Transverse colon (tissue), 4 donors: Measurements from ENCODE around the gene WNT11. TPM values are rescaled to one million over a fixed set of nuclear protein-coding genes. Genes with fewer than 3 reads are reported as not detected.

Source experiments
- DNase-seq: peaks from one replicate; pipeline ENCODE4 v3.0.0-alpha.2; 2019
- H3K27ac ChIP-seq, 4 donors: fragments of 200-600 bp; sonication (generic); 2 replicates each; pipeline ENCODE4 v1.5.1; 2016 to 2018; ENCODE audit warnings: inconsistent platforms in 4 of 4
- H3K27me3 ChIP-seq: fragments of 200-600 bp; sonication (generic); 2 replicates; pipeline ENCODE4 v1.5.1; 2017; ENCODE audit warnings: inconsistent platforms
- H3K36me3 ChIP-seq, 4 donors: fragments of 200-600 bp; sonication (generic); 2 replicates each; pipeline ENCODE4 v1.5.1; 2017 to 2019; ENCODE audit warnings: inconsistent platforms in 4 of 4
- H3K4me1 ChIP-seq, 4 donors: fragments of 200-600 bp; sonication (generic); 2 replicates each; pipeline ENCODE4 v1.5.1; 2017 to 2020; ENCODE audit warnings: inconsistent platforms in 4 of 4
- H3K4me3 ChIP-seq, 4 donors: fragments of 200-600 bp; sonication (generic); 1 replicate in 1 of 4; 2 replicates in 3 of 4; pipeline versions ENCODE4 v1.5.1 to v1.6.1; 2017 to 2019; ENCODE audit warnings: inconsistent platforms in 4 of 4
- H3K9me3 ChIP-seq, 2 donors: fragments of 200-600 bp; sonication (generic); 2 replicates each; pipeline ENCODE4 v1.5.1; 2017 to 2019; ENCODE audit warnings: inconsistent platforms in 2 of 2
- CTCF ChIP-seq, 5 experiments: fragments of 200-600 bp in 3 of 5; fragments of 450-650 bp in 2 of 5; sonication (generic) in 3 of 5; IDR thresholded peaks; 1 replicate in 2 of 5; 2 replicates in 3 of 5; pipeline ENCODE4 v1.5.1; 2016 to 2017; ENCODE audit warnings: antibody characterized with exemption in 5 of 5, inconsistent platforms in 3 of 5, mild to moderate bottlenecking in 2 of 5, moderate library complexity in 1 of 5
- EP300 ChIP-seq: sonication (generic); formaldehyde crosslinking; IDR thresholded peaks from one replicate; pipeline ENCODE4 v1.6.1; 2017; ENCODE audit warnings: antibody characterized with exemption, low read depth
- POLR2A ChIP-seq: fragments of 450-650 bp; IDR thresholded peaks from one replicate; pipeline ENCODE4 v1.6.1; 2016; ENCODE audit warnings: antibody characterized with exemption, mild to moderate bottlenecking, moderate library complexity
- POLR2AphosphoS5 ChIP-seq, 3 donors: sonication (generic); formaldehyde crosslinking; IDR thresholded peaks; one replicate each; pipeline ENCODE4 v1.6.1; 2016; ENCODE audit warnings: antibody characterized with exemption in 3 of 3
- WGBS, 2 donors: methylation state at CpG; one replicate each; pipeline ENCODE4 v1.1.5; 2018; ENCODE audit warnings: low coverage in 1 of 2; 5-methylcytosine and 5-hydroxymethylcytosine counted together
- in situ Hi-C, 4 donors: fragments of 200-750 bp; cut with MboI; loops; one replicate each; pipeline versions ENCODE4 v1.15.0 to v1.15.1; 2017; ENCODE audit warnings: low sequenced_read_pairs in 3 of 4, low pct_ligation_motif_present in 1 of 4, low pct_unique_long_range_greater_than_20kb in 1 of 4
- intact Hi-C: fragments of 100-400 bp; cut with DNase I; formaldehyde crosslinking; loops from one replicate; pipeline ENCODE4 v1.15.1; 2023; ENCODE audit warnings: low total_unique reads
- total RNA-seq, 4 donors: library from RNA; depleted of rRNA; stranded (reverse); fragments of >200 nt; gene quantifications; one replicate each; pipeline ENCODE4 v1.1.0, GENCODE V29; 2016

Gene WNT11
- total RNA-seq, 4 donors from 2014 or later: 2.4 to 14.6 (median 9.9) TPM

GRCh38 chr11:76153571-76153923 lies 52.8 kb downstream of the WNT11 start:
- Histone ChIP-seq H3K27me3 (no peaks in the 10 kb centered on the region), H3K4me3 (no peak overlapping the region), H3K4me1 (peaks cover 12 to 36% (median 23%) of the 10 kb centered on the region in 4 donors), H3K9me3 (no peaks in the 10 kb centered on the region), H3K36me3 (no peaks in the 10 kb centered on the region), H3K27ac (no peak overlapping the region)
- intact Hi-C loops: no loop called here
- no peak for DNase-seq
- WGBS, 2 donors: 78 to 81% methylated on average over 6 of the region's 6 CpGs
- in situ Hi-C loops: loop anchor here (5.0 to 10.0 kb wide), 2 partner anchors 256 to 259 kb away; no protein-coding TSS in a partner anchor
- TF ChIP-seq POLR2A: no peak
- TF ChIP-seq EP300: no peak
- no peak for TF ChIP-seq POLR2AphosphoS5 (IDR thresholded peaks at IDR 0.05)
- no peak for TF ChIP-seq CTCF (IDR thresholded peaks at IDR 0.05)

- no peaks in the 10 kb centered on the region for H3K36me3 ChIP-seq
- DNase-seq: peak; percentile 11
- H3K27me3 ChIP-seq: no peaks in the 10 kb centered on the region
- peak overlapping the region in 1 of 4 donors; percentile 19 for H3K4me3 ChIP-seq
- intact Hi-C loops (loop anchor here (1.0 kb wide), 1 partner anchor 255 kb away; no protein-coding TSS in a partner anchor), in situ Hi-C loops (loop anchor here (5.0 to 10.0 kb wide), 2 partner anchors 256 to 258 kb away; no protein-coding TSS in a partner anchor)
- H3K27ac ChIP-seq: no peak overlapping the region
- H3K4me1 ChIP-seq: peaks cover 13 to 42% (median 28%) of the 10 kb centered on the region in 4 donors
- TF ChIP-seq POLR2A (no peak), EP300 (no peak), POLR2AphosphoS5 (IDR thresholded peaks at IDR 0.05) (no peak)
- 49 to 72% methylated on average over 3 to 12 of the region's 13 CpGs for WGBS, 2 donors
- no peaks in the 10 kb centered on the region for H3K9me3 ChIP-seq
These were observed 53.3 kb downstream of the WNT11 start for GRCh38 chr11:76152741-76153570.

- no peaks in the 10 kb centered on the region for H3K36me3 ChIP-seq
- 37 to 72% methylated on average over 5 to 30 of the region's 30 CpGs for WGBS, 2 donors
- intact Hi-C loops: loop anchor here (1.0 kb wide), 1 partner anchor 254 kb away; no protein-coding TSS in a partner anchor
- H3K27ac ChIP-seq: peak overlapping the region in 3 of 4 donors; percentile 17 to 90 (median 83)
- DNase-seq: peak; percentile 89
- H3K9me3 ChIP-seq: no peaks in the 10 kb centered on the region
- peak overlapping the region in 3 of 4 donors; percentile 14 to 36 (median 19) for H3K4me3 ChIP-seq
- no peaks in the 10 kb centered on the region for H3K27me3 ChIP-seq
- no peak for TF ChIP-seq POLR2AphosphoS5 (IDR thresholded peaks at IDR 0.05)
- no peak for TF ChIP-seq EP300
- TF ChIP-seq CTCF (IDR thresholded peaks at IDR 0.05): peak; percentile 89 to 98 (median 93)
- in situ Hi-C loops: loop anchor here (5.0 to 10.0 kb wide), 2 partner anchors 255 to 257 kb away; no protein-coding TSS in a partner anchor
- peaks cover 13 to 48% (median 31%) of the 10 kb centered on the region in 4 donors for H3K4me1 ChIP-seq
These were observed 54.1 kb downstream of the WNT11 start for GRCh38 chr11:76152086-76152681.

GRCh38 chr11:76151556-76152085 lies 54.7 kb downstream of the WNT11 start:
- intact Hi-C loops: loop anchor here (1.0 kb wide), 1 partner anchor 253 kb away; no protein-coding TSS in a partner anchor
- DNase-seq: peak; percentile 26
- Histone ChIP-seq H3K9me3 (no peaks in the 10 kb centered on the region), H3K4me3 (no peak overlapping the region), H3K27ac (peak overlapping the region in 3 of 4 donors; percentile 17 to 90 (median 83)), H3K27me3 (no peaks in the 10 kb centered on the region), H3K4me1 (peaks cover 13 to 53% (median 37%) of the 10 kb centered on the region in 4 donors), H3K36me3 (no peaks in the 10 kb centered on the region)
- WGBS, 2 donors: 68 to 73% methylated on average over 4 to 5 of the region's 5 CpGs
- no peak for TF ChIP-seq POLR2A
- no peak for TF ChIP-seq CTCF (IDR thresholded peaks at IDR 0.05)
- no peak for TF ChIP-seq POLR2AphosphoS5 (IDR thresholded peaks at IDR 0.05)
- TF ChIP-seq EP300: no peak
- in situ Hi-C loops: loop anchor here (5.0 to 10.0 kb wide), 2 partner anchors 254 to 257 kb away; no protein-coding TSS in a partner anchor
